K562 (cell line): ENCODE data around the gene KRTAP19-8. TPM values are rescaled to one million over a fixed set of nuclear protein-coding genes. Genes with fewer than 3 reads are reported as not detected.
A peak's percentile ranks its signal among the peaks of the same experiment; 100 is the strongest.

Experiments
- ATAC-seq: fragments of 200-7000 bp; cut with Tn5 transposase; 3 replicates; pipeline ENCODE4 v1.9.1; 2020; ENCODE audit warnings: moderate library complexity
- BruUV-seq: library from RNA; stranded (reverse); fragments of 400-500 nt; replicated peaks from 2 replicates; lab custom pipeline; 2021; lab: Mats Ljungman, UMichigan
- CTCF ChIA-PET: fragments of 300-600 bp; formaldehyde crosslinking; extraction: SDS; loops from one replicate; lab custom pipeline; 2021; ENCODE audit warnings: low intra/inter-chr PET ratio; lab: Yijun Ruan, JAX
- POLR2A ChIA-PET: fragments of 300-600, 350-650 bp; sonication (Branson Sonifier 250); formaldehyde crosslinking; extraction: SDS; loops from one replicate; lab custom pipeline; 2021; ENCODE audit warnings: antibody characterized with exemption, inconsistent platforms; lab: Yijun Ruan, JAX
- DNase-seq, 4 experiments: peaks; one replicate each; pipeline versions ENCODE4 v3.0.0 to v3.0.0-alpha.2; 2011 to 2018; ENCODE audit warnings: low spot score in 3 of 4, mixed read lengths in 3 of 4; ENCODE audit errors: extremely low read depth in 1 of 4
- FAIRE-seq: peaks from 2 replicates; lab custom pipeline; 2011; peaks lifted over from hg19 to GRCh38; lab: Jason Lieb, UNC
- H2AFZ ChIP-seq: 2 replicates; pipeline ENCODE4 v1.6.0; 2011; ENCODE audit warnings: low read depth, low read length, control low read depth, inconsistent platforms
- H3K27ac ChIP-seq: fragments of 200-600 bp; 3 replicates; pipeline ENCODE4 v1.8.0; 2011; ENCODE audit warnings: low read depth, mild to moderate bottlenecking, control low read depth, inconsistent platforms, low read length, moderate library complexity, mixed read lengths; ENCODE audit errors: extremely low read depth
- H3K27me3 ChIP-seq, 2 experiments: fragments of 300-600 bp in 1 of 2; 2 replicates in 1 of 2; 3 replicates in 1 of 2; pipeline versions ENCODE4 v1.6.0 to v1.8.0; 2011; ENCODE audit warnings: inconsistent platforms in 2 of 2, low read length in 2 of 2, mild to moderate bottlenecking in 1 of 2, mixed read lengths in 1 of 2, moderate library complexity in 1 of 2; ENCODE audit not compliant: control insufficient read depth in 2 of 2, insufficient read depth in 2 of 2
- H3K36me3 ChIP-seq: fragments of 300-600 bp; 3 replicates; pipeline ENCODE4 v1.8.0; 2011; ENCODE audit warnings: mild to moderate bottlenecking, low read length, inconsistent platforms; ENCODE audit not compliant: control insufficient read depth, insufficient read depth
- H3K4me1 ChIP-seq, 2 experiments: fragments of 200-600 bp in 1 of 2; replicated peaks in 1 of 2; 2 replicates in 1 of 2; 3 replicates in 1 of 2; pipeline versions ENCODE4 v1.5.1 to v1.8.0; 2011; ENCODE audit warnings: inconsistent platforms in 2 of 2, low read length in 2 of 2, mild to moderate bottlenecking in 1 of 2, mixed read lengths in 1 of 2, moderate library complexity in 1 of 2; ENCODE audit not compliant: control insufficient read depth in 2 of 2, insufficient read depth in 2 of 2
- H3K4me2 ChIP-seq: 2 replicates; pipeline ENCODE4 v1.6.1; 2011; ENCODE audit warnings: low read length, control low read depth, inconsistent platforms, mixed read lengths; ENCODE audit not compliant: insufficient read depth
- H3K4me3 ChIP-seq: fragments of 200-600 bp; sonication (generic), shearing (Covaris generic); 2 replicates; pipeline ENCODE4 v1.5.1; 2016; ENCODE audit warnings: control low read depth, inconsistent platforms
- H3K79me2 ChIP-seq: fragments of 200-600 bp; 3 replicates; pipeline ENCODE4 v1.8.0; 2011; ENCODE audit warnings: low read length, inconsistent platforms; ENCODE audit not compliant: control insufficient read depth, insufficient read depth
- H3K9ac ChIP-seq, 2 experiments: 2 replicates each; pipeline versions ENCODE4 v1.6.0 to v1.6.1; 2011; ENCODE audit warnings: low read depth in 2 of 2, low read length in 2 of 2, control low read depth in 1 of 2, inconsistent platforms in 1 of 2, mild to moderate bottlenecking in 1 of 2, mixed read lengths in 1 of 2; ENCODE audit not compliant: insufficient read depth in 1 of 2
- H3K9me1 ChIP-seq: one replicate; pipeline ENCODE4 v1.6.0; 2011; ENCODE audit warnings: inconsistent platforms, mild to moderate bottlenecking, low read length, moderate library complexity; ENCODE audit not compliant: control insufficient read depth, insufficient read depth
- H3K9me3 ChIP-seq: replicated peaks from 2 replicates; pipeline ENCODE4 v1.5.1; 2011; ENCODE audit warnings: low read depth, low read length, inconsistent platforms; ENCODE audit not compliant: control insufficient read depth, insufficient read depth
- H4K20me1 ChIP-seq: replicated peaks from 2 replicates; pipeline ENCODE4 v1.6.1; 2011; ENCODE audit warnings: low read length, inconsistent platforms, mixed read lengths; ENCODE audit not compliant: control insufficient read depth, insufficient read depth
- CBX1 ChIP-seq: sonication (generic); IDR thresholded peaks from 2 replicates; pipeline ENCODE4 v1.6.1; 2016; ENCODE audit warnings: antibody characterized with exemption, low read depth, mild to moderate bottlenecking
- MTA3 ChIP-seq: fragments of 450-650 bp; formaldehyde crosslinking; IDR thresholded peaks from 2 replicates; pipeline ENCODE4 v1.6.1; 2017; ENCODE audit warnings: mild to moderate bottlenecking, borderline replicate concordance
- NCOA1 ChIP-seq: fragments of 450-650 bp; IDR thresholded peaks from 2 replicates; pipeline ENCODE4 v1.6.1; 2016; ENCODE audit warnings: low read depth
- ZBTB17 ChIP-seq: fragments of 450-650 bp; formaldehyde crosslinking; IDR thresholded peaks from 2 replicates; pipeline ENCODE4 v1.4.0; 2020; ENCODE audit warnings: mild to moderate bottlenecking
- ZNF12 ChIP-seq: sonication (generic); formaldehyde crosslinking; IDR thresholded peaks from 2 replicates; pipeline ENCODE4 v1.4.0; 2020; ENCODE audit warnings: mild to moderate bottlenecking, missing genetic modification reagents
- ZNF589 ChIP-seq: fragments of 200-800 bp; sonication (Bioruptor generic); IDR thresholded peaks from 2 replicates; pipeline ENCODE4 v1.6.1; 2016; ENCODE audit warnings: low read depth, missing genetic modification characterization, missing compliant biosample characterization
- in situ Hi-C: fragments of 300-500 bp; cut with MboI; formaldehyde crosslinking; loops from 4 replicates; pipeline ENCODE4 v1.15.0; 2018; ENCODE audit warnings: inconsistent platforms, mixed read lengths
- intact Hi-C: fragments of 100-400 bp; cut with micrococcal nuclease; formaldehyde crosslinking; loops from 2 replicates; pipeline ENCODE4 v1.14.2; 2022
- polyA plus RNA-seq, 8 experiments: library from polyadenylated mRNA; depleted of rRNA in 4 of 8; stranded (reverse) in 5 of 8; unstranded in 3 of 8; fragments of >200 nt; fragmentation: Nextera tagmentation in 2 of 8; fragmentation: Illumina TruSeq in 1 of 8; extraction: Ambion mirVana in 2 of 8; extraction: Trizol in 1 of 8; gene quantifications; 2 replicates each; pipeline versions ENCODE4 v1.2.1 to v1.2.3, GENCODE V29; 2011 to 2014; ENCODE audit warnings: inconsistent platforms in 1 of 8, missing spikeins in 1 of 8
- total RNA-seq, 7 experiments: library from RNA; depleted of rRNA in 6 of 7; stranded (reverse); fragments of >200 nt in 6 of 7; fragmentation: Illumina TruSeq in 2 of 7; extraction: Trizol in 2 of 7; gene quantifications; 2 replicates each; pipeline versions ENCODE4 v1.2.1 to v1.2.3, GENCODE V29; 2011 to 2021; ENCODE audit warnings: low replicate concordance in 1 of 7
- TF ChIP-seq, protein P1 (sequence below): fragments of 250-450 bp; sonication (Bioruptor Pico); IDR thresholded peaks from 2 replicates; pipeline ENCODE4 v1.4.0; 2020
- TF ChIP-seq, protein P2 (sequence below): sonication (generic); formaldehyde crosslinking; IDR thresholded peaks from 2 replicates; pipeline ENCODE4 v1.8.0; 2022; ENCODE audit warnings: mild to moderate bottlenecking, missing genetic modification reagents

The KRTAP19-8 gene
- total and polyA plus RNA-seq, 9 of the 15 experiments (the other 6 are each of a cell fraction or from before 2014, with no cell fraction given), result not detected

DNA sequence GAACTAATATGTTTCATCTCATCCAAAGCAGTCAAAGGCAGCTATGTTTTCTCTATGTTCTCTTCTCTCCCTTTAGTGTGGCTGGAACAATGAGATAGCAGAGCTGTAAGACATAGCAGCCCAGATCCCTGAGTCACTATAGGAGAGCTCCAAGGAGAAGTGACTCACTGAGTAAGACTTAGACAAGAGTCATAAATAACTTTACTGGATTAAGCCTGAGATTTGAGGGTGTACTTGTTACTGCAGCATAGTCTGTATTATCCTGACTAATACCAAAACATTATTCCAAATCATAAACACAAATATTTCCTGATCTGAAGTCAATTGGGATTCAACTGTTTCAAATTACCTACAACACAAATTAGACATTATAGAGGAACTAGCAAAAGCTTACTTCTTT is 3.9 kb downstream of the KRTAP19-8 start:
- ChIA-PET CTCF (no interaction called here), POLR2A (no interaction called here)
- H3K4me1 ChIP-seq, result no peaks in the 10 kb centered on the region
- H3K9me3 ChIP-seq, result no peaks in the 10 kb centered on the region; the same call in 1 of the 2 replicates
- H3K9me1 ChIP-seq, result no peaks in the 10 kb centered on the region
- no peak overlapping the region for H2AFZ ChIP-seq
- H3K79me2 ChIP-seq, result no peaks in the 10 kb centered on the region
- DNase-seq (no peak), ATAC-seq (no peak), FAIRE-seq (no peak)
- H3K4me2 ChIP-seq, result no peak overlapping the region
- H3K4me3 ChIP-seq, result no peak overlapping the region
- no peaks in the 10 kb centered on the region for H3K27me3 ChIP-seq
- no peak overlapping the region for H3K9ac ChIP-seq
- no peaks in the 10 kb centered on the region for H3K36me3 ChIP-seq
- TF ChIP-seq MTA3 (no peak), ZBTB17 (no peak), ZNF589 (CRISPR knock-in tag) (no peak), ZNF12 (CRISPR knock-in tag) (peak; percentile 60; the same call in 1 of the 2 replicates), CBX1 (no peak), NCOA1 (no peak)
- TF ChIP-seq, protein P1, sequence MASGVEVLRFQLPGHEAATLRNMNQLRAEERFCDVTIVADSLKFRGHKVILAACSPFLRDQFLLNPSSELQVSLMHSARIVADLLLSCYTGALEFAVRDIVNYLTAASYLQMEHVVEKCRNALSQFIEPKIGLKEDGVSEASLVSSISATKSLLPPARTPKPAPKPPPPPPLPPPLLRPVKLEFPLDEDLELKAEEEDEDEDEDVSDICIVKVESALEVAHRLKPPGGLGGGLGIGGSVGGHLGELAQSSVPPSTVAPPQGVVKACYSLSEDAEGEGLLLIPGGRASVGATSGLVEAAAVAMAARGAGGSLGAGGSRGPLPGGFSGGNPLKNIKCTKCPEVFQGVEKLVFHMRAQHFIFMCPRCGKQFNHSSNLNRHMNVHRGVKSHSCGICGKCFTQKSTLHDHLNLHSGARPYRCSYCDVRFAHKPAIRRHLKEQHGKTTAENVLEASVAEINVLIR (CRISPR knock-in tag), result no peak
- TF ChIP-seq, protein P2, sequence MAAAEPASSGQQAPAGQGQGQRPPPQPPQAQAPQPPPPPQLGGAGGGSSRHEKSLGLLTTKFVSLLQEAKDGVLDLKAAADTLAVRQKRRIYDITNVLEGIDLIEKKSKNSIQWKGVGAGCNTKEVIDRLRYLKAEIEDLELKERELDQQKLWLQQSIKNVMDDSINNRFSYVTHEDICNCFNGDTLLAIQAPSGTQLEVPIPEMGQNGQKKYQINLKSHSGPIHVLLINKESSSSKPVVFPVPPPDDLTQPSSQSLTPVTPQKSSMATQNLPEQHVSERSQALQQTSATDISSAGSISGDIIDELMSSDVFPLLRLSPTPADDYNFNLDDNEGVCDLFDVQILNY (CRISPR knock-in tag), result no peak
- in situ Hi-C loops (no loop called here), intact Hi-C loops (no loop called here)
- no peak overlapping the region for H3K27ac ChIP-seq
- no peaks in the 10 kb centered on the region for H4K20me1 ChIP-seq
- no TSS peak for BruUV-seq
